SK-N-SH (cell line): ENCODE results near the gene FRMD8. TPM values are rescaled to one million over a fixed set of nuclear protein-coding genes. Genes with fewer than 3 reads are reported as not detected.

Source experiments
- CTCF ChIA-PET: fragments of 300-600, 350-600 bp; formaldehyde crosslinking; extraction: SDS; loops from one replicate; lab custom pipeline; 2021; lab: Yijun Ruan, JAX
- POLR2A ChIA-PET: fragments of 350-600 bp; sonication (Branson Sonifier 250); formaldehyde crosslinking; extraction: SDS; loops from one replicate; lab custom pipeline; 2020; ENCODE audit warnings: antibody characterized with exemption, inconsistent platforms; lab: Yijun Ruan, JAX
- DNase-seq: peaks from one replicate; pipeline ENCODE4 v3.0.0; 2012
- H2AFZ ChIP-seq: fragments of 200-600 bp; sonication (generic); 2 replicates; pipeline ENCODE4 v1.8.1; 2016; ENCODE audit warnings: antibody characterized with exemption, mild to moderate bottlenecking, low read depth
- H3F3A ChIP-seq: fragments of 200-600 bp; sonication (generic); replicated peaks from 2 replicates; pipeline ENCODE3; 2016; ENCODE audit warnings: antibody characterized with exemption, mild to moderate bottlenecking; ENCODE audit not compliant: insufficient read depth
- H3K27ac ChIP-seq, 2 experiments: fragments of 200-500 bp in 1 of 2; fragments of 200-600 bp in 1 of 2; sonication (Bioruptor generic) in 1 of 2; sonication (generic), shearing (Covaris generic) in 1 of 2; 2 replicates each; pipeline versions ENCODE4 v1.5.1 to v1.6.1; 2014 to 2016; ENCODE audit warnings: low read depth in 2 of 2, inconsistent platforms in 1 of 2, low read length in 1 of 2, mild to moderate bottlenecking in 1 of 2, mixed read lengths in 1 of 2
- H3K27me3 ChIP-seq: fragments of 200-600 bp; sonication (generic), shearing (Covaris generic); 2 replicates; pipeline ENCODE4 v1.6.1; 2016; ENCODE audit warnings: mixed run types; ENCODE audit not compliant: insufficient read depth
- H3K36me3 ChIP-seq, 2 experiments: fragments of 200-500 bp in 1 of 2; fragments of 200-600 bp in 1 of 2; sonication (Bioruptor generic) in 1 of 2; sonication (generic) in 1 of 2; replicated peaks in 1 of 2; 2 replicates each; pipeline versions ENCODE3 to v1.5.1; 2014 to 2016; ENCODE audit warnings: low read length in 1 of 2, mild to moderate bottlenecking in 1 of 2; ENCODE audit not compliant: insufficient read depth in 2 of 2, control insufficient read depth in 1 of 2
- H3K4me1 ChIP-seq, 2 experiments: fragments of 200-500 bp in 1 of 2; fragments of 200-600 bp in 1 of 2; sonication (Bioruptor generic) in 1 of 2; sonication (generic), shearing (Covaris generic) in 1 of 2; 2 replicates each; pipeline versions ENCODE4 v1.5.1 to v1.6.1; 2014 to 2016; ENCODE audit warnings: low read depth in 1 of 2, low read length in 1 of 2, mixed run types in 1 of 2; ENCODE audit not compliant: insufficient read depth in 2 of 2, control insufficient read depth in 1 of 2
- H3K4me2 ChIP-seq: fragments of 200-600 bp; sonication (generic), shearing (Covaris generic); 2 replicates; pipeline ENCODE4 v1.6.1; 2017; ENCODE audit warnings: mixed run types
- H3K4me3 ChIP-seq, 2 experiments: fragments of 200-500 bp in 1 of 2; fragments of 200-600 bp in 1 of 2; sonication (Bioruptor generic) in 1 of 2; sonication (generic), shearing (Covaris generic) in 1 of 2; 2 replicates each; pipeline versions ENCODE4 v1.5.1 to v1.8.1; 2014 to 2016; ENCODE audit warnings: low read depth in 2 of 2, inconsistent platforms in 1 of 2, low read length in 1 of 2, mild to moderate bottlenecking in 1 of 2, mixed read lengths in 1 of 2, moderate library complexity in 1 of 2
- H3K79me2 ChIP-seq: fragments of 200-600 bp; sonication (generic); 2 replicates; pipeline ENCODE4 v1.8.1; 2017; ENCODE audit warnings: mild to moderate bottlenecking; ENCODE audit not compliant: insufficient read depth
- H3K9ac ChIP-seq: fragments of 200-600 bp; sonication (generic); 2 replicates; pipeline ENCODE4 v1.6.1; 2017; ENCODE audit warnings: mixed run types
- H3K9me2 ChIP-seq: fragments of 200-600 bp; sonication (generic); 2 replicates; pipeline ENCODE4 v1.6.1; 2017; ENCODE audit warnings: mixed run types
- H3K9me3 ChIP-seq: fragments of 200-600 bp; sonication (generic); 2 replicates; pipeline ENCODE4 v1.6.1; 2017; ENCODE audit warnings: mixed run types, mild to moderate bottlenecking, moderate library complexity
- H4K20me1 ChIP-seq: fragments of 200-600 bp; sonication (generic); 2 replicates; pipeline ENCODE4 v1.6.1; 2017; ENCODE audit warnings: mild to moderate bottlenecking, mixed run types; ENCODE audit not compliant: insufficient read depth
- FOXM1 ChIP-seq: IDR thresholded peaks from 2 replicates; pipeline ENCODE4 v1.4.0; 2012; ENCODE audit warnings: low read depth, mild to moderate bottlenecking
- GATA2 ChIP-seq: sonication (generic); formaldehyde crosslinking; IDR thresholded peaks from 2 replicates; pipeline ENCODE4 v1.5.0; 2020; ENCODE audit warnings: mild to moderate bottlenecking, missing genetic modification reagents
- JUND ChIP-seq: IDR thresholded peaks from 2 replicates; pipeline ENCODE4 v1.4.0; 2012
- MEF2A ChIP-seq: IDR thresholded peaks from 2 replicates; pipeline ENCODE4 v1.4.0; 2012; ENCODE audit warnings: low read depth, borderline replicate concordance
- RFX5 ChIP-seq: IDR thresholded peaks from 2 replicates; pipeline ENCODE4 v1.6.1; 2012; ENCODE audit warnings: mild to moderate bottlenecking, improper control_type of control experiment, low read length
- SIN3A ChIP-seq: IDR thresholded peaks from 2 replicates; pipeline ENCODE4 v1.6.1; 2012; ENCODE audit warnings: low read depth, mild to moderate bottlenecking, low read length, moderate library complexity, borderline replicate concordance
- SMC3 ChIP-seq: IDR thresholded peaks from 2 replicates; pipeline ENCODE4 v1.6.1; 2012; ENCODE audit warnings: low read depth, low read length, improper control_type of control experiment
- TAF1 ChIP-seq: IDR thresholded peaks from 2 replicates; pipeline ENCODE4 v1.6.1; 2012; ENCODE audit warnings: low read depth, mild to moderate bottlenecking, low read length, moderate library complexity, borderline replicate concordance
- TCF12 ChIP-seq: IDR thresholded peaks from 2 replicates; pipeline ENCODE4 v1.4.0; 2012
- WGBS: methylation state at CpG from one replicate; pipeline ENCODE4 v1.1.6; 2017; ENCODE audit warnings: low lambda C conversion rate; 5-methylcytosine and 5-hydroxymethylcytosine counted together
- polyA plus RNA-seq, 3 experiments: library from polyadenylated mRNA; depleted of rRNA; stranded (reverse); fragments of >200 nt; gene quantifications; 2 replicates each; pipeline ENCODE4 v1.2.3, GENCODE V29; 2012
- TF ChIP-seq, protein P1 (sequence below): IDR thresholded peaks from 2 replicates; pipeline ENCODE4 v1.6.1; 2012; ENCODE audit warnings: mild to moderate bottlenecking, low read depth, low read length, moderate library complexity
- TF ChIP-seq, protein P2 (sequence below): IDR thresholded peaks from 2 replicates; pipeline ENCODE4; 2012
- TF ChIP-seq, protein P3 (sequence below): fragments of 150-350 bp; IDR thresholded peaks from 2 replicates; pipeline ENCODE4 v1.6.1; 2016; ENCODE audit warnings: mild to moderate bottlenecking, low read depth, low read length
- TF ChIP-seq, protein P4 (sequence below): IDR thresholded peaks from 2 replicates; pipeline ENCODE4 v1.4.0; 2012; ENCODE audit warnings: low read depth, borderline replicate concordance

FRMD8 gene
- polyA plus RNA-seq, 1 of the 3 experiments (the other 2 are of a cell fraction): 19.0 TPM

DNA sequence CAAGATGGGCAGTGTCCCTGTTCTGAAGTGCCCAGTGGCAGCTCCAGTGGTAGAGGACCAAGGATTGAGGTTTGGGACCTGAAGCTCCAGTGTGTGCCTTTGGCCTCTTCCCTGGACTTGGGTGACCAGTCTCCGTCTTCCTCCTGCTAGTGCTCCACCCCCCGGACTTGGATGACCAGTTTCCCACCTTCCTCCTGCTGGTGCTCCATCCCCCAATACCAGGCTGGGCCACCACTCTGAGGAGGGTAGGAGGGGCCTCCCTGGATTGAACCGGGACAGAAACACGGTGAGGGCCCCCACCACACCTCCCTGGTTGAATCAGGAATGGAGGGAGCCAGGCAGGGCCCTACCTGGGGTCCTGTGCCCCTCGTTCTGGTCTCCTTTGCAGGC is 25.2 kb downstream of the FRMD8 start:
- peaks cover 8 to 11% of the 10 kb centered on the region in 2 experiments; a peak in 2 of 4 replicates for H3K4me1 ChIP-seq
- POLR2A ChIA-PET: no interaction called here
- no peak overlapping the region for H3K4me2 ChIP-seq
- no peaks in the 10 kb centered on the region for H4K20me1 ChIP-seq
- no peak overlapping the region for H3K27ac ChIP-seq
- H3K4me3 ChIP-seq: no peak overlapping the region
- 90% methylated on average over 2 of the region's 5 CpGs for WGBS
- H3F3A ChIP-seq: peaks cover 2% of the 10 kb centered on the region
- no peak for DNase-seq
- no peaks in the 10 kb centered on the region for H3K27me3 ChIP-seq
- H3K9me3 ChIP-seq: no peaks in the 10 kb centered on the region
- peaks cover 13 to 15% of the 10 kb centered on the region in 2 experiments for H3K36me3 ChIP-seq
- peaks cover 11% of the 10 kb centered on the region for H3K79me2 ChIP-seq
- H3K9me2 ChIP-seq: no peaks in the 10 kb centered on the region
- no peak overlapping the region for H3K9ac ChIP-seq
- TF ChIP-seq, protein P1, sequence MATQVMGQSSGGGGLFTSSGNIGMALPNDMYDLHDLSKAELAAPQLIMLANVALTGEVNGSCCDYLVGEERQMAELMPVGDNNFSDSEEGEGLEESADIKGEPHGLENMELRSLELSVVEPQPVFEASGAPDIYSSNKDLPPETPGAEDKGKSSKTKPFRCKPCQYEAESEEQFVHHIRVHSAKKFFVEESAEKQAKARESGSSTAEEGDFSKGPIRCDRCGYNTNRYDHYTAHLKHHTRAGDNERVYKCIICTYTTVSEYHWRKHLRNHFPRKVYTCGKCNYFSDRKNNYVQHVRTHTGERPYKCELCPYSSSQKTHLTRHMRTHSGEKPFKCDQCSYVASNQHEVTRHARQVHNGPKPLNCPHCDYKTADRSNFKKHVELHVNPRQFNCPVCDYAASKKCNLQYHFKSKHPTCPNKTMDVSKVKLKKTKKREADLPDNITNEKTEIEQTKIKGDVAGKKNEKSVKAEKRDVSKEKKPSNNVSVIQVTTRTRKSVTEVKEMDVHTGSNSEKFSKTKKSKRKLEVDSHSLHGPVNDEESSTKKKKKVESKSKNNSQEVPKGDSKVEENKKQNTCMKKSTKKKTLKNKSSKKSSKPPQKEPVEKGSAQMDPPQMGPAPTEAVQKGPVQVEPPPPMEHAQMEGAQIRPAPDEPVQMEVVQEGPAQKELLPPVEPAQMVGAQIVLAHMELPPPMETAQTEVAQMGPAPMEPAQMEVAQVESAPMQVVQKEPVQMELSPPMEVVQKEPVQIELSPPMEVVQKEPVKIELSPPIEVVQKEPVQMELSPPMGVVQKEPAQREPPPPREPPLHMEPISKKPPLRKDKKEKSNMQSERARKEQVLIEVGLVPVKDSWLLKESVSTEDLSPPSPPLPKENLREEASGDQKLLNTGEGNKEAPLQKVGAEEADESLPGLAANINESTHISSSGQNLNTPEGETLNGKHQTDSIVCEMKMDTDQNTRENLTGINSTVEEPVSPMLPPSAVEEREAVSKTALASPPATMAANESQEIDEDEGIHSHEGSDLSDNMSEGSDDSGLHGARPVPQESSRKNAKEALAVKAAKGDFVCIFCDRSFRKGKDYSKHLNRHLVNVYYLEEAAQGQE: no peak
- TF ChIP-seq SMC3: no peak
- TF ChIP-seq, protein P2, sequence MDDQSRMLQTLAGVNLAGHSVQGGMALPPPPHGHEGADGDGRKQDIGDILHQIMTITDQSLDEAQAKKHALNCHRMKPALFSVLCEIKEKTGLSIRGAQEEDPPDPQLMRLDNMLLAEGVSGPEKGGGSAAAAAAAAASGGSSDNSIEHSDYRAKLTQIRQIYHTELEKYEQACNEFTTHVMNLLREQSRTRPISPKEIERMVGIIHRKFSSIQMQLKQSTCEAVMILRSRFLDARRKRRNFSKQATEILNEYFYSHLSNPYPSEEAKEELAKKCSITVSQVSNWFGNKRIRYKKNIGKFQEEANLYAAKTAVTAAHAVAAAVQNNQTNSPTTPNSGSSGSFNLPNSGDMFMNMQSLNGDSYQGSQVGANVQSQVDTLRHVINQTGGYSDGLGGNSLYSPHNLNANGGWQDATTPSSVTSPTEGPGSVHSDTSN: no peak
- TF ChIP-seq, protein P3, sequence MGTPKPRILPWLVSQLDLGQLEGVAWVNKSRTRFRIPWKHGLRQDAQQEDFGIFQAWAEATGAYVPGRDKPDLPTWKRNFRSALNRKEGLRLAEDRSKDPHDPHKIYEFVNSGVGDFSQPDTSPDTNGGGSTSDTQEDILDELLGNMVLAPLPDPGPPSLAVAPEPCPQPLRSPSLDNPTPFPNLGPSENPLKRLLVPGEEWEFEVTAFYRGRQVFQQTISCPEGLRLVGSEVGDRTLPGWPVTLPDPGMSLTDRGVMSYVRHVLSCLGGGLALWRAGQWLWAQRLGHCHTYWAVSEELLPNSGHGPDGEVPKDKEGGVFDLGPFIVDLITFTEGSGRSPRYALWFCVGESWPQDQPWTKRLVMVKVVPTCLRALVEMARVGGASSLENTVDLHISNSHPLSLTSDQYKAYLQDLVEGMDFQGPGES: no peak
- TF ChIP-seq, protein P4, sequence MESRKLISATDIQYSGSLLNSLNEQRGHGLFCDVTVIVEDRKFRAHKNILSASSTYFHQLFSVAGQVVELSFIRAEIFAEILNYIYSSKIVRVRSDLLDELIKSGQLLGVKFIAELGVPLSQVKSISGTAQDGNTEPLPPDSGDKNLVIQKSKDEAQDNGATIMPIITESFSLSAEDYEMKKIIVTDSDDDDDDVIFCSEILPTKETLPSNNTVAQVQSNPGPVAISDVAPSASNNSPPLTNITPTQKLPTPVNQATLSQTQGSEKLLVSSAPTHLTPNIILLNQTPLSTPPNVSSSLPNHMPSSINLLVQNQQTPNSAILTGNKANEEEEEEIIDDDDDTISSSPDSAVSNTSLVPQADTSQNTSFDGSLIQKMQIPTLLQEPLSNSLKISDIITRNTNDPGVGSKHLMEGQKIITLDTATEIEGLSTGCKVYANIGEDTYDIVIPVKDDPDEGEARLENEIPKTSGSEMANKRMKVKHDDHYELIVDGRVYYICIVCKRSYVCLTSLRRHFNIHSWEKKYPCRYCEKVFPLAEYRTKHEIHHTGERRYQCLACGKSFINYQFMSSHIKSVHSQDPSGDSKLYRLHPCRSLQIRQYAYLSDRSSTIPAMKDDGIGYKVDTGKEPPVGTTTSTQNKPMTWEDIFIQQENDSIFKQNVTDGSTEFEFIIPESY: no peak
- no peak for TF ChIP-seq RFX5
- no peak for TF ChIP-seq JUND
- TF ChIP-seq TAF1: no peak
- TF ChIP-seq TCF12: no peak
- TF ChIP-seq GATA2 (CRISPR knock-in tag): no peak
- TF ChIP-seq SIN3A: no peak
- no peak for TF ChIP-seq FOXM1
- TF ChIP-seq MEF2A: no peak
- TF ChIP-seq, all 33 proteins: peak for 0
- CTCF ChIA-PET: interaction anchor here (1.8 kb wide), 1 partner anchor 99 kb away, joined by 4 read pairs; no protein-coding TSS in a partner anchor
- no peak overlapping the region for H2AFZ ChIP-seq
